ENCODE results near the gene USP31. TPM values are rescaled to one million over a fixed set of nuclear protein-coding genes. Genes with fewer than 3 reads are reported as not detected.

Gene USP31
- total RNA-seq, 2 experiments from 2014 or later, result 4.5 to 4.9 TPM

- Mint-ChIP-seq H3K9me3 (no peaks in the 10 kb centered on the region), H3K27ac (no peak overlapping the region), H3K4me1 (ENCODE audit: low read depth) (no peaks in the 10 kb centered on the region), H3K27me3 (no peaks in the 10 kb centered on the region), H3K36me3 (ENCODE audit: low read depth) (peaks cover 20% of the 10 kb centered on the region), H3K4me3 (no peak overlapping the region)
- intact Hi-C loops (cut with micrococcal nuclease), result loop anchor here (10.0 kb wide), 1 partner anchor 175 kb away; no protein-coding TSS in a partner anchor
- ATAC-seq, result no peak
- TF ChIP-seq CTCF (IDR thresholded peaks at IDR 0.05), result no peak
- no peak for DNase-seq
- ChIA-PET CTCF (no interaction called here), POLR2A (no interaction called here)
These were observed 79.4 kb downstream of the USP31 start for GRCh38 chr16:23069844-23070243.

DNA sequence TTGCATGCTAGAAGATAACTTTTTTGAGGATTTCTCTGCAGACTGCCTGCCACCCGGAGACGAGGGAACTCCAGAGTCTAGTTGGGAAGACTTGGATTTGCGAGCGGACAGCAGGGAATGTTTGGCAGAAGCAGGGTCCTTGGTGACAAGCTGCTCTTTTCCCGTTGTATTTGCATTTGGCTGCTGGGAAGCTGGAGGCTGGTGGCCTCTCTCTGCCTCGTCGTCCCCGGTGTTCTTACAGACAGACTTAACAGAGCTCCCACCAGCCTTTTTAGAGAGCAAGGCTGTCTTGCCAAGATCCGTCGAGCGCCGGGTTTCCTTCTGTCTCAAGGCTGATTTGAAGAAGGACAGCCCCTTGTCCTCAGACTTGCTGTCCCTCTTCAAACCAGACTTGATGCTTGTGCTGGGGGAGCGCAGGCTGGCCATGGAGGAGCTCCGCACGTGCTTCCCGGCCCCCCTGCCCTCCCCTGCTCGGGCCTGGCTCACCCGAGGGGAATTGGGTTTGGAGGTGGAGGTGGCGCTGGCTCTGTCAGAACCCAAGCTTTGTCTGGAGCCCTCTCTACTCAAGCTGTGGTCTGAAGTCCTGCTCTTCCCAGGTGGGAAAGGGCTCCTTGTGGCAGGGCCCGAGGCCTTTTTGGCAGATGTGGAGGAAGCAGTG is 81.0 kb downstream of the USP31 start:
- ChIA-PET POLR2A (no interaction called here), CTCF (interaction anchor here (1.6 kb wide), 1 partner anchor 367 kb away, joined by 6 read pairs; no protein-coding TSS in a partner anchor)
- ATAC-seq, result no peak
- Mint-ChIP-seq H3K27me3 (no peaks in the 10 kb centered on the region), H3K27ac (no peak overlapping the region), H3K4me1 (ENCODE audit: low read depth) (no peaks in the 10 kb centered on the region), H3K9me3 (no peaks in the 10 kb centered on the region), H3K4me3 (no peak overlapping the region), H3K36me3 (ENCODE audit: low read depth) (peaks cover 20% of the 10 kb centered on the region)
- TF ChIP-seq CTCF (IDR thresholded peaks at IDR 0.05), result no peak
- DNase-seq, result no peak
- intact Hi-C loops (cut with micrococcal nuclease), result loop anchor here (10.0 kb wide), 1 partner anchor 173 kb away; no protein-coding TSS in a partner anchor

DNA sequence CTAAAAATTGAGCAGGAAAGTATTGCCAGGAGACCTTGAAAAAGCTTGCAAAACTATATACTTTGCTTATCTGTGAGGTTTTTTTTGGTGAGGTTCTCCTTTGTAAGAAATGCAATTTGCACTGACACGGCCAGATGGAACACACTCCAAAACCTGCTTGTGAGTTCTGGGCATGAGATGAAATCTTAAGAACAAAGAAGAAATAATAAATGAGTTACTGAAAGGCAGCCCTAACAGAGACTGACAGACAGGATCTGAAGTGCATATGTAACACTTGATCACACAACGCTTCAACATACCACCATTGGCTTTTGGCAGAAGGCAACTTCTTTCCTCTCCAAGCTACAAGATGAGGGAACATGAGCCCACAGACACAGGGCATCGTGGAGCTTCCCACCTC is 82.6 kb downstream of the USP31 start:
- Mint-ChIP-seq H3K27me3 (no peaks in the 10 kb centered on the region), H3K9me3 (no peaks in the 10 kb centered on the region), H3K27ac (no peak overlapping the region), H3K36me3 (ENCODE audit: low read depth) (peaks cover 18% of the 10 kb centered on the region), H3K4me3 (no peak overlapping the region), H3K4me1 (ENCODE audit: low read depth) (no peaks in the 10 kb centered on the region)
- intact Hi-C loops (cut with micrococcal nuclease), result loop anchor here (10.0 kb wide), 1 partner anchor 172 kb away; no protein-coding TSS in a partner anchor
- DNase-seq, result no peak
- POLR2A ChIA-PET, result interaction anchor here (0.6 kb wide), 1 partner anchor 21 kb away, joined by 3 read pairs; no protein-coding TSS in a partner anchor
- no peak for TF ChIP-seq CTCF (IDR thresholded peaks at IDR 0.05)
- CTCF ChIA-PET, result interaction anchor here (1.6 kb wide), 1 partner anchor 369 kb away, joined by 6 read pairs; no protein-coding TSS in a partner anchor
- ATAC-seq, result no peak

DNA sequence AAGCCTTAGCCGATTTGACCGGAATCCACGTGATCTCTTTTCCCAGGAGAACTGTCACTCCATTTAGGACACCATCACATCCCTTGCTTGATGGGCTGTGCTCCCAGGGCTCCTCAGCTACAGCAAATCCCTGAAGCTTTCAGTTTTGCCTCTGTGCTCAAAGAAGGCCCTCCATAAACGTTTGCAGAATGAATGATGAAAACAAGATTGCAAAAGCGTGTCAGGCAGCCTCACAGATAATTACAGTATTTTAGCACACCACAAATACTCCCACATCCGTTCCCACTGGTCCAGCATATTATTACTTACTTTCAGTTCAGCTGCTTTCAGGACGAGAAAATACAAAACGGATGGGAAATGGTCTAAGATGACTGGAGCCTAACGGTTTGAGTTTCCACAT is 84.6 kb downstream of the USP31 start:
- intact Hi-C loops (cut with micrococcal nuclease), result loop anchor here (10.0 kb wide), 1 partner anchor 170 kb away; no protein-coding TSS in a partner anchor
- Mint-ChIP-seq H3K4me3 (no peak overlapping the region), H3K27me3 (peaks cover 3% of the 10 kb centered on the region), H3K9me3 (no peaks in the 10 kb centered on the region), H3K27ac (no peak overlapping the region), H3K4me1 (ENCODE audit: low read depth) (peaks cover 2% of the 10 kb centered on the region), H3K36me3 (ENCODE audit: low read depth) (peaks cover 14% of the 10 kb centered on the region)
- no peak for DNase-seq
- no peak for ATAC-seq
- TF ChIP-seq CTCF (IDR thresholded peaks at IDR 0.05), result no peak
- POLR2A ChIA-PET, result no interaction called here
- CTCF ChIA-PET, result no interaction called here

- H3K4me3 Mint-ChIP-seq, result no peak overlapping the region
- peaks cover 2% of the 10 kb centered on the region for H3K4me1 Mint-ChIP-seq (ENCODE audit: low read depth)
- no peak overlapping the region for H3K27ac Mint-ChIP-seq
- ATAC-seq (no peak), DNase-seq (no peak)
- H3K27me3 Mint-ChIP-seq, result peaks cover 7% of the 10 kb centered on the region
- CTCF ChIA-PET, result interaction anchor here (0.7 kb wide), 1 partner anchor 9 kb away, joined by 3 read pairs; no protein-coding TSS in a partner anchor
- POLR2A ChIA-PET, result no interaction called here
- TF ChIP-seq CTCF (IDR thresholded peaks at IDR 0.05), result no peak
- H3K36me3 Mint-ChIP-seq (ENCODE audit: low read depth), result peaks cover 1% of the 10 kb centered on the region
- intact Hi-C loops (cut with micrococcal nuclease), result loop anchor here (10.0 kb wide), 1 partner anchor 168 kb away; no protein-coding TSS in a partner anchor
- no peaks in the 10 kb centered on the region for H3K9me3 Mint-ChIP-seq
These were observed 86.7 kb downstream of the USP31 start for GRCh38 chr16:23062524-23062923.
